Epithelial cell of umbilical artery (primary cell): ENCODE data around the gene SEM1. TPM values are rescaled to one million over a fixed set of nuclear protein-coding genes. Genes with fewer than 3 reads are reported as not detected.

Source experiments
- total RNA-seq: library from RNA; depleted of rRNA; stranded (reverse); fragments of >200 nt; gene quantifications from 2 replicates; pipeline ENCODE4 v1.2.3, GENCODE V29; 2014

Gene SEM1
- total RNA-seq: 31.0 and 42.6 TPM in 2 replicates

GRCh38 chr7:96709381-96710228, at the start of gene SEM1:
SEM1 (minus strand) TSS chr7:96709846; CDS start chr7:96709763, 83 bp downstream.

